HG02852 (cell line): ENCODE results near the gene LCLAT1.

Experiments used
- ATAC-seq: cut with Tn5 transposase; IDR thresholded peaks from one replicate; pipeline ENCODE4 v1.9.1; 2021; ENCODE audit warnings: mild to moderate bottlenecking, moderate library complexity; ENCODE audit not compliant: unreplicated experiment

Gene LCLAT1

GRCh38 chr2:30689496-30690125 lies 242.6 kb downstream of the LCLAT1 start:
- ATAC-seq, result no peak

GRCh38 chr2:30690126-30690561 lies 243.1 kb downstream of the LCLAT1 start:
- ATAC-seq, result no peak

GRCh38 chr2:30691091-30691947 lies 244.3 kb downstream of the LCLAT1 start:
- no peak for ATAC-seq

GRCh38 chr2:30691948-30692828 lies 245.1 kb downstream of the LCLAT1 start:
- ATAC-seq, result no peak

- no peak for ATAC-seq
Measured at GRCh38 chr2:30692829-30693275, 245.8 kb downstream of the LCLAT1 start.
